Suprapubic skin (tissue), 4 donors: ENCODE data around the gene NLRC3. TPM values are rescaled to one million over a fixed set of nuclear protein-coding genes. Genes with fewer than 3 reads are reported as not detected.

ENCODE experiments used
- DNase-seq, 2 donors: peaks; one replicate each; pipeline ENCODE4 v3.0.0-alpha.2; 2019; ENCODE audit warnings: low spot score in 2 of 2
- H3K27ac ChIP-seq: fragments of 200-600 bp; sonication (generic); one replicate; pipeline ENCODE4 v1.5.1; 2019
- H3K27me3 ChIP-seq: fragments of 200-600 bp; sonication (generic); one replicate; pipeline ENCODE4 v1.5.1; 2019
- H3K36me3 ChIP-seq: fragments of 200-600 bp; sonication (generic); one replicate; pipeline ENCODE4 v1.5.1; 2019
- H3K4me1 ChIP-seq: fragments of 200-600 bp; sonication (generic); one replicate; pipeline ENCODE4 v1.5.1; 2019
- H3K4me3 ChIP-seq: fragments of 200-600 bp; sonication (generic); one replicate; pipeline ENCODE4 v1.5.1; 2019; ENCODE audit warnings: mild to moderate bottlenecking
- H3K9me3 ChIP-seq: fragments of 200-600 bp; sonication (generic); one replicate; pipeline ENCODE4 v1.5.1; 2019
- EP300 ChIP-seq: sonication (generic); formaldehyde crosslinking; IDR thresholded peaks from one replicate; pipeline ENCODE4 v1.6.1; 2017; ENCODE audit warnings: antibody characterized with exemption
- POLR2A ChIP-seq, 2 donors: fragments of 450-650 bp; IDR thresholded peaks; one replicate each; pipeline ENCODE4 v1.6.1; 2017; ENCODE audit warnings: antibody characterized with exemption in 2 of 2, mild to moderate bottlenecking in 2 of 2, moderate library complexity in 2 of 2
- POLR2AphosphoS5 ChIP-seq, 3 donors: sonication (generic); formaldehyde crosslinking; IDR thresholded peaks; one replicate each; pipeline ENCODE4 v1.6.1; 2017; ENCODE audit warnings: antibody characterized with exemption in 3 of 3
- WGBS: methylation state at CpG from one replicate; pipeline ENCODE4 v1.1.5; 2018; 5-methylcytosine and 5-hydroxymethylcytosine counted together
- total RNA-seq, 4 donors: library from RNA; depleted of rRNA; stranded (reverse); fragments of >200 nt; gene quantifications; one replicate each; pipeline ENCODE4 v1.1.0, GENCODE V29; 2016
- TF ChIP-seq, protein P1 (sequence below), 2 donors: fragments of 200-600 bp in 1 of 2; fragments of 450-650 bp in 1 of 2; sonication (generic) in 1 of 2; IDR thresholded peaks; one replicate each; pipeline ENCODE4 v1.5.1; 2016 to 2019; ENCODE audit warnings: antibody characterized with exemption in 2 of 2, mild to moderate bottlenecking in 1 of 2, moderate library complexity in 1 of 2

NLRC3 gene
- total RNA-seq, 4 donors from 2014 or later, result 0.16 to 1.2 (median 0.39) TPM

- H3K4me1 ChIP-seq, result no peaks in the 10 kb centered on the region
- H3K27ac ChIP-seq, result no peak overlapping the region
- no peak overlapping the region for H3K4me3 ChIP-seq
- H3K36me3 ChIP-seq, result peaks cover 79% of the 10 kb centered on the region
- TF ChIP-seq, protein P1, sequence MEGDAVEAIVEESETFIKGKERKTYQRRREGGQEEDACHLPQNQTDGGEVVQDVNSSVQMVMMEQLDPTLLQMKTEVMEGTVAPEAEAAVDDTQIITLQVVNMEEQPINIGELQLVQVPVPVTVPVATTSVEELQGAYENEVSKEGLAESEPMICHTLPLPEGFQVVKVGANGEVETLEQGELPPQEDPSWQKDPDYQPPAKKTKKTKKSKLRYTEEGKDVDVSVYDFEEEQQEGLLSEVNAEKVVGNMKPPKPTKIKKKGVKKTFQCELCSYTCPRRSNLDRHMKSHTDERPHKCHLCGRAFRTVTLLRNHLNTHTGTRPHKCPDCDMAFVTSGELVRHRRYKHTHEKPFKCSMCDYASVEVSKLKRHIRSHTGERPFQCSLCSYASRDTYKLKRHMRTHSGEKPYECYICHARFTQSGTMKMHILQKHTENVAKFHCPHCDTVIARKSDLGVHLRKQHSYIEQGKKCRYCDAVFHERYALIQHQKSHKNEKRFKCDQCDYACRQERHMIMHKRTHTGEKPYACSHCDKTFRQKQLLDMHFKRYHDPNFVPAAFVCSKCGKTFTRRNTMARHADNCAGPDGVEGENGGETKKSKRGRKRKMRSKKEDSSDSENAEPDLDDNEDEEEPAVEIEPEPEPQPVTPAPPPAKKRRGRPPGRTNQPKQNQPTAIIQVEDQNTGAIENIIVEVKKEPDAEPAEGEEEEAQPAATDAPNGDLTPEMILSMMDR (IDR thresholded peaks at IDR 0.05), result no peak
- TF ChIP-seq POLR2AphosphoS5 (IDR thresholded peaks at IDR 0.05) (no peak), POLR2A (IDR thresholded peaks at IDR 0.05) (no peak), EP300 (no peak)
- no peaks in the 10 kb centered on the region for H3K9me3 ChIP-seq
- WGBS, result 80% methylated on average over 7 of the region's 7 CpGs
- H3K27me3 ChIP-seq, result no peaks in the 10 kb centered on the region
- no peak for DNase-seq
These were observed 63.2 kb downstream of the NLRC3 start for GRCh38 chr16:3513892-3514583.

- Histone ChIP-seq H3K27ac (no peak overlapping the region), H3K36me3 (peaks cover 87% of the 10 kb centered on the region), H3K9me3 (no peaks in the 10 kb centered on the region), H3K4me3 (no peak overlapping the region), H3K4me1 (no peaks in the 10 kb centered on the region), H3K27me3 (no peaks in the 10 kb centered on the region)
- no peak for DNase-seq
- TF ChIP-seq, protein P1 (IDR thresholded peaks at IDR 0.05), result no peak
- TF ChIP-seq EP300, result no peak
- no peak for TF ChIP-seq POLR2AphosphoS5 (IDR thresholded peaks at IDR 0.05)
- TF ChIP-seq POLR2A (IDR thresholded peaks at IDR 0.05), result no peak
- 92% methylated on average over 23 of the region's 23 CpGs for WGBS
These were observed 65.7 kb downstream of the NLRC3 start for GRCh38 chr16:3511286-3512180.

- WGBS, result 94% methylated on average over 9 of the region's 10 CpGs
- TF ChIP-seq POLR2A (IDR thresholded peaks at IDR 0.05) (no peak), POLR2AphosphoS5 (IDR thresholded peaks at IDR 0.05) (no peak), EP300 (no peak)
- TF ChIP-seq, protein P1 (IDR thresholded peaks at IDR 0.05), result no peak
- no peak for DNase-seq
These were observed 66.8 kb downstream of the NLRC3 start for GRCh38 chr16:3510416-3510815.

GRCh38 chr16:3509470-3509928 lies 67.7 kb downstream of the NLRC3 start:
- peaks cover 79% of the 10 kb centered on the region for H3K36me3 ChIP-seq
- no peak for DNase-seq
- H3K27me3 ChIP-seq, result no peaks in the 10 kb centered on the region
- H3K9me3 ChIP-seq, result no peaks in the 10 kb centered on the region
- H3K4me3 ChIP-seq, result no peak overlapping the region
- 65% methylated on average over 13 of the region's 13 CpGs for WGBS
- TF ChIP-seq, protein P1 (IDR thresholded peaks at IDR 0.05), result no peak
- TF ChIP-seq POLR2AphosphoS5 (IDR thresholded peaks at IDR 0.05) (no peak), EP300 (no peak), POLR2A (IDR thresholded peaks at IDR 0.05) (no peak)
- H3K27ac ChIP-seq, result no peak overlapping the region
- no peaks in the 10 kb centered on the region for H3K4me1 ChIP-seq

More at GRCh38 chr16:3510416-3510815, 66.8 kb downstream of the NLRC3 start:
- no peaks in the 10 kb centered on the region for H3K4me1 ChIP-seq
- H3K4me3 ChIP-seq, result no peak overlapping the region
- no peaks in the 10 kb centered on the region for H3K9me3 ChIP-seq
- no peak overlapping the region for H3K27ac ChIP-seq
- peaks cover 83% of the 10 kb centered on the region for H3K36me3 ChIP-seq
- H3K27me3 ChIP-seq, result no peaks in the 10 kb centered on the region

DNA sequence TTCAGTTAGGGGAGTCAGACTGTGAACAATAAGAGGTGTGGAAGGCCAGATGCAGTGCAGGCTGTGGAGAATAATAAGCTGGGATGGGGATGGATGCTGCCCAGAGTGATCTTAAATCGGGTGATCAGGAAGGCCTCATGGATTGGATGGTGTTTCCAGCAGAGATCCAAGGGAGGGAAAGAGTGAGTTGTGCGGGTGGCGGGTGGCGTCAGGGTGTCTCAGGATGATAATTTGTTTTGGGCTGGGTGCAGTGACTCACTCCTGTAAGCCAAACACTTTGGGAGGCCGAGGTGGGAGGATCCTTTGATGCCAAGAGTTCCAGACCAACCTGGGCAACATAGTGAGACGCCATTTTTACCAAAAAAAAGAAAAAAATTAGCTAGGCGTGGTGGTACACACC lies 68.5 kb downstream of the NLRC3 start:
- Histone ChIP-seq H3K4me1 (no peaks in the 10 kb centered on the region), H3K27me3 (no peaks in the 10 kb centered on the region), H3K36me3 (peaks cover 71% of the 10 kb centered on the region), H3K9me3 (no peaks in the 10 kb centered on the region), H3K4me3 (no peak overlapping the region), H3K27ac (no peak overlapping the region)
- WGBS, result 72% methylated on average over 7 of the region's 7 CpGs
- DNase-seq, result no peak
- TF ChIP-seq EP300 (no peak), POLR2A (IDR thresholded peaks at IDR 0.05) (no peak), POLR2AphosphoS5 (IDR thresholded peaks at IDR 0.05) (no peak)
- TF ChIP-seq, protein P1 (IDR thresholded peaks at IDR 0.05), result no peak
